NB4 (cell line): ENCODE results near the gene GINS2.

Experiments used
- MYC ChIP-seq: IDR thresholded peaks from 2 replicates; pipeline ENCODE4 v1.6.1; 2011; ENCODE audit warnings: low read depth, low read length
- POLR2A ChIP-seq: IDR thresholded peaks from 2 replicates; pipeline ENCODE4 v1.6.1; 2011; ENCODE audit warnings: mild to moderate bottlenecking; ENCODE audit not compliant: insufficient read length; ENCODE audit errors: extremely low read depth
- TF ChIP-seq, protein P1 (sequence below): IDR thresholded peaks from one replicate; pipeline ENCODE4 v1.5.1; 2012; ENCODE audit warnings: low read depth, low read length

DNA sequence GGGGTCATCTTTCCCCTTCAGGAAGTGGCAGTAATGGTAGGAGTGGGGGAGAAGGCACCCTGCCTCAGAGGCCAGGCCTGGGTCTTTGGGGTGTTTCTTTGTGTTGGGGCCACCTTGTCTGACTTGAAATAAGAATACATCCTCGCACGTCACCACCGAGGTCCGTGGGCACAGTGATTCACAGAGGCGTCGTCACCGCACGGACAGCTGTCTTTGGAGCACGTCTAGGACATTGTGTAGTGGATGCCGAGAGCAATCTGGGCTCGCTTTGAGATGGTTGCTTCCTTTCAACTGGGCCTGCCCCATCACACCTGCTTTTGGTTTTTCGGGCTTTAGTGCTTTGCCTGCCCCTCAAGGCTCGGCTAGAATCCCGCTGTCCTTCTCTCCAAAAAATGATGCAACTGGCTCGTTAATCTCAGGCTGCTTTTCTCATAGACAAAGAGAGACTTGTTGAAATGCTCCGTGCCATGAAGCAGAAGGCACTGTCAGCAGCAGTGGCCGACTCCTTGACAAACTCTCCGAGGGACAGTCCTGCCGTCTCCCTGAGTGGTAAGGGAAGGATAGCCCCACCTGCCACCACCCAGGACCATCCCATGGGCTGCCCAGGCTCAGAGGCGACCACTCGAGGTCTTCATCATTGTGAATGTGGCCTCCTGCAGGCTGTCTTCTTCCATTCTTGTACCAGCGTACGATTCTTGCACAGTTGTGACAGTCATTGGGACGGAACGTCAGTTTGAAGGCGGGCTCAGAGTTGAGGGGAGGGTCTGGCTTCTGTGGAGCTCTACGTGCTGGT is 24.0 kb downstream of the GINS2 start:
- TF ChIP-seq, protein P1, sequence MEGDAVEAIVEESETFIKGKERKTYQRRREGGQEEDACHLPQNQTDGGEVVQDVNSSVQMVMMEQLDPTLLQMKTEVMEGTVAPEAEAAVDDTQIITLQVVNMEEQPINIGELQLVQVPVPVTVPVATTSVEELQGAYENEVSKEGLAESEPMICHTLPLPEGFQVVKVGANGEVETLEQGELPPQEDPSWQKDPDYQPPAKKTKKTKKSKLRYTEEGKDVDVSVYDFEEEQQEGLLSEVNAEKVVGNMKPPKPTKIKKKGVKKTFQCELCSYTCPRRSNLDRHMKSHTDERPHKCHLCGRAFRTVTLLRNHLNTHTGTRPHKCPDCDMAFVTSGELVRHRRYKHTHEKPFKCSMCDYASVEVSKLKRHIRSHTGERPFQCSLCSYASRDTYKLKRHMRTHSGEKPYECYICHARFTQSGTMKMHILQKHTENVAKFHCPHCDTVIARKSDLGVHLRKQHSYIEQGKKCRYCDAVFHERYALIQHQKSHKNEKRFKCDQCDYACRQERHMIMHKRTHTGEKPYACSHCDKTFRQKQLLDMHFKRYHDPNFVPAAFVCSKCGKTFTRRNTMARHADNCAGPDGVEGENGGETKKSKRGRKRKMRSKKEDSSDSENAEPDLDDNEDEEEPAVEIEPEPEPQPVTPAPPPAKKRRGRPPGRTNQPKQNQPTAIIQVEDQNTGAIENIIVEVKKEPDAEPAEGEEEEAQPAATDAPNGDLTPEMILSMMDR = no peak
- TF ChIP-seq POLR2A (no peak), MYC (no peak)
